ENCODE measurements around the gene KCND2.
A peak's percentile ranks its signal among the peaks of the same experiment; 100 is the strongest.

The KCND2 gene

GRCh38 chr7:120254845-120255244, 18.1 kb upstream of the KCND2 start:
- no peak for DNase-seq (ENCODE audit: insufficient read length, low spot score)
- TF ChIP-seq, protein P1, sequence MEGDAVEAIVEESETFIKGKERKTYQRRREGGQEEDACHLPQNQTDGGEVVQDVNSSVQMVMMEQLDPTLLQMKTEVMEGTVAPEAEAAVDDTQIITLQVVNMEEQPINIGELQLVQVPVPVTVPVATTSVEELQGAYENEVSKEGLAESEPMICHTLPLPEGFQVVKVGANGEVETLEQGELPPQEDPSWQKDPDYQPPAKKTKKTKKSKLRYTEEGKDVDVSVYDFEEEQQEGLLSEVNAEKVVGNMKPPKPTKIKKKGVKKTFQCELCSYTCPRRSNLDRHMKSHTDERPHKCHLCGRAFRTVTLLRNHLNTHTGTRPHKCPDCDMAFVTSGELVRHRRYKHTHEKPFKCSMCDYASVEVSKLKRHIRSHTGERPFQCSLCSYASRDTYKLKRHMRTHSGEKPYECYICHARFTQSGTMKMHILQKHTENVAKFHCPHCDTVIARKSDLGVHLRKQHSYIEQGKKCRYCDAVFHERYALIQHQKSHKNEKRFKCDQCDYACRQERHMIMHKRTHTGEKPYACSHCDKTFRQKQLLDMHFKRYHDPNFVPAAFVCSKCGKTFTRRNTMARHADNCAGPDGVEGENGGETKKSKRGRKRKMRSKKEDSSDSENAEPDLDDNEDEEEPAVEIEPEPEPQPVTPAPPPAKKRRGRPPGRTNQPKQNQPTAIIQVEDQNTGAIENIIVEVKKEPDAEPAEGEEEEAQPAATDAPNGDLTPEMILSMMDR (IDR thresholded peaks at IDR 0.05; ENCODE audit: insufficient read depth, missing control alignments) = no peak
- no peak for FAIRE-seq

DNA sequence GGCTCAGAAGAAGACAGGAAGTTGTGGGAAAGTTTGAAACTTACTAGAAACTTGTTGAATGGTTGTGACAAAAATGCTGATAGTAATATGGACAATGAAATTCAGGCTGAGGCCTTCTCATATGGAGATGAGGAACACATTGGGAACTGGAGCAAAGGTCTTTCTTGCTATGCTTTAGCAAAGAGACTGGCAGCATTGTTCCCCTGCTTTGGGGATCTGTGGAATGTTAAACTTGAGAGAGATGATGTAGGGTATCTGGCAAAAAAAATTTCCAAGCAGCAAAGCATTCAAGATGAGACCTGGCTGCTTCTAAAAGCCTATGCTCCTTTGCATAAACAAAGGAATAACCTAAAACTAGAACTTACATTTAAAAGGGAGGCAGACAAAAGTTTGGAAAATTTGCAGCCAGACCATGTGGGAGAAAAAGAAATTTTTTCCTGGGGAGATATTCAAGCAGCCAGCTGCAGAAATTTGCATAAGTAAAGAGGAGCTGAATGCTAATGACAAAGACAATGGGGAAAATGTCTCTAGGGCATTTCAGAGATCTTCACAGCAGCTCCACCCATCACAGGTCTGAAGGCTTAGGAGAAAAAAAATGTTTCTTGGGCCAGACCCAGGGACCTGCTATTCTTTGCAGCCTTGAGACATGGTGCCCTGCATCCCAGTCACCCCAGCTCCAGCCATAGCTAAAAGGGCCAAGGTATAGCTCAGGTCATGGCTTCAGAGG, 16.5 kb upstream of the KCND2 start:
- FAIRE-seq (no peak), DNase-seq (ENCODE audit: insufficient read length, low spot score) (no peak)
- TF ChIP-seq, protein P1 (IDR thresholded peaks at IDR 0.05; ENCODE audit: insufficient read depth, missing control alignments) = no peak

- FAIRE-seq (no peak), DNase-seq (ENCODE audit: insufficient read length, low spot score) (no peak)
- TF ChIP-seq, protein P1 (IDR thresholded peaks at IDR 0.05; ENCODE audit: insufficient read depth, missing control alignments) = no peak
These were observed 13.6 kb upstream of the KCND2 start for GRCh38 chr7:120259386-120259785.

GRCh38 chr7:120260111-120260510, 12.9 kb upstream of the KCND2 start:
- FAIRE-seq = no peak
- DNase-seq (ENCODE audit: insufficient read length, low spot score) = no peak
- TF ChIP-seq, protein P1 (IDR thresholded peaks at IDR 0.05; ENCODE audit: insufficient read depth, missing control alignments) = no peak

DNA sequence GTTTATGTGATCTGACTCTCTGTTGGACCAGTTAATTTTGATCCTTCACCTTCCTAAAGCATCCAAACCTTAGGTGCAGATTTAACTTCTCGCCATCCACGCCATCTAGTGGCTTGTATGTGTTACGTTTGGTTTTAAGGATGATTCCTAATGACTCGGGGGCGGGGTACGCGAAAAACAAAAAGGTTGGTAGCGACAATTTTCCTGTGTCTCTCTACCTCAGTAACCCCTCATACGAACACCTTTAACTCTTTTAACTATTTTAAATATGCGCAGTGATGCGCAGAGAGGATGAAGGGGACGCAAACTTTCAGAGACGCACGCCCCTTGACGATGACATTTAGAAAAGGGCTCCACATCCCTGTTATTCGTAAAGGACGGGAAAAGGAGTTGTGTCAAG, 714 bp upstream of the KCND2 start:
- FAIRE-seq (no peak), DNase-seq (ENCODE audit: insufficient read length, low spot score) (peak; percentile 41)
- TF ChIP-seq, protein P1 (IDR thresholded peaks at IDR 0.05; ENCODE audit: insufficient read depth, missing control alignments) = peak; percentile 91

DNA sequence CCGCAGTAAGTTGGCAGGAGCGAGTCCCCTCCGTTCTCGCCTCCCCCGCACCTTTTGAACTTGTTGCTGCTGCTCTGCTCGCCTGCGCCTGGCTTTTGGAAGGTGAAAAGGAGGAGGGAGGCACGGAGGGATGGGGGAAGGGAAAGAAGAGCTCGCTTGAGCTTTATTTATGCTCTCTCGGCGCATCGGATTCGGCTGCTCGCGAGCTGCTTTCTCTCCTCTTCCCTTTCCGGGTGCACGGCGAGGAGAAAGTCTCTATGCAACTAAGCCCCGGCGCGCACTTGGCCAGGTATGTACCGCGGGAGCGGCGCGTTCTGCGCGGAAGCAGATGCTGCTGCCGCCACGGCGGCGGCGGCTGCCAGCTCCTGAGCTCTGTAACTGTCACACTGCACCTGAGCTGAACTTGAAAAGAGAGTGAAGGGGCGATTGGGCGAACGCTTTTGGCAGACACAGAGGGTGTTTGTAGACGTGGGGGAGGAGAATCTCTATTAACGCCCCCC, 551 bp downstream of the KCND2 start:
- TF ChIP-seq, protein P1 (IDR thresholded peaks at IDR 0.05; ENCODE audit: insufficient read depth, missing control alignments) = no peak
- DNase-seq (ENCODE audit: insufficient read length, low spot score) = no peak
- FAIRE-seq = no peak

GRCh38 chr7:120274482-120274881, 1.5 kb downstream of the KCND2 start:
- TF ChIP-seq, protein P1 (IDR thresholded peaks at IDR 0.05; ENCODE audit: insufficient read depth, missing control alignments) = no peak

More at GRCh38 chr7:120274482-120274881, 1.5 kb downstream of the KCND2 start:
- no peak for FAIRE-seq
- no peak for DNase-seq (ENCODE audit: insufficient read length, low spot score)
